SK-N-SH treated with all-trans-retinoic acid at 6 μM for 48 hours (cell line): ENCODE data around the gene EMC8.

Experiments
- ARNTL ChIP-seq: fragments of 450-650 bp; formaldehyde crosslinking; IDR thresholded peaks from 2 replicates; pipeline ENCODE4 v1.5.0; 2020; ENCODE audit warnings: low read depth, mild to moderate bottlenecking, moderate library complexity, borderline replicate concordance
- BACH2 ChIP-seq: fragments of 250-450 bp; sonication (Bioruptor Pico); IDR thresholded peaks from 2 replicates; pipeline ENCODE4 v1.9.0; 2021; ENCODE audit warnings: mild to moderate bottlenecking, borderline replicate concordance
- CSDC2 ChIP-seq: fragments of 250-450 bp; sonication (Bioruptor Pico); IDR thresholded peaks from 2 replicates; pipeline ENCODE4 v1.5.0; 2020; ENCODE audit warnings: mild to moderate bottlenecking, moderate library complexity
- ISL1 ChIP-seq: fragments of 250-450 bp; sonication (Bioruptor Pico); IDR thresholded peaks from 2 replicates; pipeline ENCODE4 v2.1.2; 2022; ENCODE audit warnings: mild to moderate bottlenecking, moderate library complexity
- OSR1 ChIP-seq: fragments of 250-450 bp; sonication (Bioruptor Pico); IDR thresholded peaks from 2 replicates; pipeline ENCODE4 v1.8.0; 2022; ENCODE audit warnings: moderate library complexity, mild to moderate bottlenecking, inconsistent platforms
- RARB ChIP-seq: fragments of 250-450 bp; sonication (Bioruptor Pico); IDR thresholded peaks from 2 replicates; pipeline ENCODE4 v1.8.0; 2021; ENCODE audit warnings: mild to moderate bottlenecking, moderate library complexity
- TCF4 ChIP-seq: fragments of 250-450 bp; sonication (Bioruptor Pico); IDR thresholded peaks from 2 replicates; pipeline ENCODE4 v1.8.0; 2021; ENCODE audit warnings: mild to moderate bottlenecking, moderate library complexity, borderline replicate concordance
- TOX ChIP-seq: fragments of 250-450 bp; sonication (Bioruptor Pico); IDR thresholded peaks from 2 replicates; pipeline ENCODE4 v1.8.0; 2021; ENCODE audit warnings: mild to moderate bottlenecking, moderate library complexity, borderline replicate concordance
- TF ChIP-seq, protein P1 (sequence below): fragments of 250-450 bp; sonication (Bioruptor Pico); IDR thresholded peaks from 2 replicates; pipeline ENCODE4 v1.5.1; 2021; ENCODE audit warnings: mild to moderate bottlenecking, moderate library complexity
- TF ChIP-seq, protein P2 (sequence below): fragments of 250-450 bp; sonication (Bioruptor Pico); IDR thresholded peaks from 2 replicates; pipeline ENCODE4 v1.8.0; 2020; ENCODE audit warnings: mild to moderate bottlenecking, moderate library complexity, borderline replicate concordance
- TF ChIP-seq, protein P3 (sequence below): fragments of 250-450 bp; sonication (Bioruptor Pico); IDR thresholded peaks from 2 replicates; pipeline ENCODE4 v1.8.0; 2021; ENCODE audit warnings: low read depth, mild to moderate bottlenecking, moderate library complexity, borderline replicate concordance

DNA sequence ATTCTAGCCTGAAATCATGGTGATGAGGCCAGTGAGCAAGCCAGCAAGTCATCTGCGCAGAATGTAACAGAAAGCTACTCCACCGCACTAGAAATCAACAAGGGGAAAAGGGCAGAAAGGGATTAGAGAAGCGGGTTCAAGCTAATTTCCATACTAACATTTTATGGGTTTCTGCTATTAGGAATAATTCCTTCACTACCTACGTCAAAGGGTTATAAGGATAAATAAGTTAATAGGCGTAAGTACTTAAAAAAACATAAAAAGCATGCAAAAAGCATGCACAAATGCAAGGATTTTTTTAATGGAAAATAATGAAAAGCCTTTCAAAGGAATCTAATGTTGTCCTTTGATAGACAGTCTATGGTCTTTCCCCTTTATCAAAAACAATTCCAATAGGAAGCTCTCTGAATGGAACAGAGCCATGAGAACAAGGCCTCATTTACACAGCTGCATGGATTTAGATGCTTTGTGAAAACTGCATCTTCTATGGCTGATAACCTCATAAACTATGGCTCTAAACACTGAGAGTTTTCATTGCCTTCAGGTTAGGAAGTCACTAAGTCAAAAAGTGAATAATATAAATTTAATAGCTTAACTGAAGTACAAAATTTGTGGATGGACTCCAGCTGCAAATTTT, 5.6 kb downstream of the EMC8 start:
- TF ChIP-seq BACH2 (CRISPR knock-in tag): no peak
- TF ChIP-seq, protein P1, sequence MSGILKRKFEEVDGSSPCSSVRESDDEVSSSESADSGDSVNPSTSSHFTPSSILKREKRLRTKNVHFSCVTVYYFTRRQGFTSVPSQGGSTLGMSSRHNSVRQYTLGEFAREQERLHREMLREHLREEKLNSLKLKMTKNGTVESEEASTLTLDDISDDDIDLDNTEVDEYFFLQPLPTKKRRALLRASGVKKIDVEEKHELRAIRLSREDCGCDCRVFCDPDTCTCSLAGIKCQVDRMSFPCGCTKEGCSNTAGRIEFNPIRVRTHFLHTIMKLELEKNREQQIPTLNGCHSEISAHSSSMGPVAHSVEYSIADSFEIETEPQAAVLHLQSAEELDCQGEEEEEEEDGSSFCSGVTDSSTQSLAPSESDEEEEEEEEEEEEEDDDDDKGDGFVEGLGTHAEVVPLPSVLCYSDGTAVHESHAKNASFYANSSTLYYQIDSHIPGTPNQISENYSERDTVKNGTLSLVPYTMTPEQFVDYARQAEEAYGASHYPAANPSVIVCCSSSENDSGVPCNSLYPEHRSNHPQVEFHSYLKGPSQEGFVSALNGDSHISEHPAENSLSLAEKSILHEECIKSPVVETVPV (CRISPR knock-in tag): no peak
- TF ChIP-seq, protein P2, sequence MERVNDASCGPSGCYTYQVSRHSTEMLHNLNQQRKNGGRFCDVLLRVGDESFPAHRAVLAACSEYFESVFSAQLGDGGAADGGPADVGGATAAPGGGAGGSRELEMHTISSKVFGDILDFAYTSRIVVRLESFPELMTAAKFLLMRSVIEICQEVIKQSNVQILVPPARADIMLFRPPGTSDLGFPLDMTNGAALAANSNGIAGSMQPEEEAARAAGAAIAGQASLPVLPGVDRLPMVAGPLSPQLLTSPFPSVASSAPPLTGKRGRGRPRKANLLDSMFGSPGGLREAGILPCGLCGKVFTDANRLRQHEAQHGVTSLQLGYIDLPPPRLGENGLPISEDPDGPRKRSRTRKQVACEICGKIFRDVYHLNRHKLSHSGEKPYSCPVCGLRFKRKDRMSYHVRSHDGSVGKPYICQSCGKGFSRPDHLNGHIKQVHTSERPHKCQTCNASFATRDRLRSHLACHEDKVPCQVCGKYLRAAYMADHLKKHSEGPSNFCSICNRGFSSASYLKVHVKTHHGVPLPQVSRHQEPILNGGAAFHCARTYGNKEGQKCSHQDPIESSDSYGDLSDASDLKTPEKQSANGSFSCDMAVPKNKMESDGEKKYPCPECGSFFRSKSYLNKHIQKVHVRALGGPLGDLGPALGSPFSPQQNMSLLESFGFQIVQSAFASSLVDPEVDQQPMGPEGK (CRISPR knock-in tag): no peak
- TF ChIP-seq TCF4 (CRISPR knock-in tag): no peak
- TF ChIP-seq, protein P3, sequence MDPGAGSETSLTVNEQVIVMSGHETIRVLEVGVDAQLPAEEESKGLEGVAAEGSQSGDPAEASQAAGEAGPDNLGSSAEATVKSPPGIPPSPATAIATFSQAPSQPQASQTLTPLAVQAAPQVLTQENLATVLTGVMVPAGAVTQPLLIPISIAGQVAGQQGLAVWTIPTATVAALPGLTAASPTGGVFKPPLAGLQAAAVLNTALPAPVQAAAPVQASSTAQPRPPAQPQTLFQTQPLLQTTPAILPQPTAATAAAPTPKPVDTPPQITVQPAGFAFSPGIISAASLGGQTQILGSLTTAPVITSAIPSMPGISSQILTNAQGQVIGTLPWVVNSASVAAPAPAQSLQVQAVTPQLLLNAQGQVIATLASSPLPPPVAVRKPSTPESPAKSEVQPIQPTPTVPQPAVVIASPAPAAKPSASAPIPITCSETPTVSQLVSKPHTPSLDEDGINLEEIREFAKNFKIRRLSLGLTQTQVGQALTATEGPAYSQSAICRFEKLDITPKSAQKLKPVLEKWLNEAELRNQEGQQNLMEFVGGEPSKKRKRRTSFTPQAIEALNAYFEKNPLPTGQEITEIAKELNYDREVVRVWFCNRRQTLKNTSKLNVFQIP (CRISPR knock-in tag): no peak
- TF ChIP-seq CSDC2 (CRISPR knock-in tag): no peak
- TF ChIP-seq ARNTL (CRISPR knock-in tag): no peak
- no peak for TF ChIP-seq RARB (CRISPR knock-in tag)
- no peak for TF ChIP-seq TOX
- TF ChIP-seq OSR1: no peak
- TF ChIP-seq ISL1 (CRISPR knock-in tag): no peak
